ENCODE results near the gene LENG8.

GRCh38 chr19:54421169-54421516 is 27.9 kb upstream of the LENG8 start:
- TF ChIP-seq CTCF (IDR thresholded peaks at IDR 0.05; ENCODE audit: borderline replicate concordance, extremely low read depth, low read length, poor library complexity, severe bottlenecking) = no peak
- no peak for TF ChIP-seq EZH2 (IDR thresholded peaks at IDR 0.05; ENCODE audit: borderline replicate concordance, low read depth, low read length, severe bottlenecking)
